Nephron progenitor cell (in vitro differentiated cells): ENCODE measurements around the gene DR1.
"Not testable (repeated sequence)": the region's sequence is repeated elsewhere in the genome, so short reads cannot be mapped to it uniquely, and the experiment has no call there.

Source experiments
- DNase-seq: peaks from one replicate; pipeline ENCODE4 v3.0.0; 2021
- H3K27ac Mint-ChIP-seq: 2 replicates; pipeline ENCODE4 v1.8.0; 2021; ENCODE audit warnings: mild to moderate bottlenecking, moderate library complexity, mixed read lengths
- H3K27me3 Mint-ChIP-seq: 2 replicates; pipeline ENCODE4 v1.8.0; 2021; ENCODE audit warnings: mild to moderate bottlenecking, low read depth, mixed read lengths; ENCODE audit not compliant: poor library complexity
- H3K36me3 Mint-ChIP-seq: 2 replicates; pipeline ENCODE4 v1.8.0; 2021; ENCODE audit warnings: low read depth, mixed read lengths
- H3K4me1 Mint-ChIP-seq: 2 replicates; pipeline ENCODE4 v1.8.0; 2021; ENCODE audit warnings: mixed read lengths
- H3K4me3 Mint-ChIP-seq: 2 replicates; pipeline ENCODE4 v1.8.0; 2021; ENCODE audit warnings: mild to moderate bottlenecking, moderate library complexity, mixed read lengths
- H3K9me3 Mint-ChIP-seq: 2 replicates; pipeline ENCODE4 v1.8.0; 2021; ENCODE audit warnings: mild to moderate bottlenecking, moderate library complexity, mixed read lengths
- TF ChIP-seq, protein P1 (sequence below): fragments of 200-600 bp; sonication (generic); IDR thresholded peaks from 2 replicates; pipeline ENCODE4 v1.5.0; 2021; ENCODE audit warnings: antibody characterized with exemption

DR1 gene

DNA sequence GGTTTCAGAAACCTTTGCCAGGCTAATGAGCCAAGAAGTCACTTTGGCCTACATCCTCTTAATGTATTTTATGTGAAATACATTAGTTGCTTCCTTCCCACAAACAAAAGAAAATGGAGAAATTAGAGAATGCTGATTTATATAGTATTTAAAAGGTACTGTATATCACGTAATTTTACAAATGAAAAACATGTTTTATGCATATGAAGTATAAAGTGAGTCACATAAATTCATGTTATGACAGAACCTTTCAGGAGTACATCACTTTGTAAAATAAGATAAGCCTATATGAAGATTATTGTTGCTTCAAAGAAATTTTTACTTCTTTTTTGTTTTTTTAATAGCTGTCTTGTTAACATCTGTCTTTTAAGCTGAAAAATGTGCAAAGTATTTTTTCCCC, 4.6 kb downstream of the DR1 start:
- TF ChIP-seq, protein P1, sequence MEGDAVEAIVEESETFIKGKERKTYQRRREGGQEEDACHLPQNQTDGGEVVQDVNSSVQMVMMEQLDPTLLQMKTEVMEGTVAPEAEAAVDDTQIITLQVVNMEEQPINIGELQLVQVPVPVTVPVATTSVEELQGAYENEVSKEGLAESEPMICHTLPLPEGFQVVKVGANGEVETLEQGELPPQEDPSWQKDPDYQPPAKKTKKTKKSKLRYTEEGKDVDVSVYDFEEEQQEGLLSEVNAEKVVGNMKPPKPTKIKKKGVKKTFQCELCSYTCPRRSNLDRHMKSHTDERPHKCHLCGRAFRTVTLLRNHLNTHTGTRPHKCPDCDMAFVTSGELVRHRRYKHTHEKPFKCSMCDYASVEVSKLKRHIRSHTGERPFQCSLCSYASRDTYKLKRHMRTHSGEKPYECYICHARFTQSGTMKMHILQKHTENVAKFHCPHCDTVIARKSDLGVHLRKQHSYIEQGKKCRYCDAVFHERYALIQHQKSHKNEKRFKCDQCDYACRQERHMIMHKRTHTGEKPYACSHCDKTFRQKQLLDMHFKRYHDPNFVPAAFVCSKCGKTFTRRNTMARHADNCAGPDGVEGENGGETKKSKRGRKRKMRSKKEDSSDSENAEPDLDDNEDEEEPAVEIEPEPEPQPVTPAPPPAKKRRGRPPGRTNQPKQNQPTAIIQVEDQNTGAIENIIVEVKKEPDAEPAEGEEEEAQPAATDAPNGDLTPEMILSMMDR, result no peak
- peaks cover 26% of the 10 kb centered on the region for H3K4me1 Mint-ChIP-seq
- H3K27me3 Mint-ChIP-seq, result no peaks in the 10 kb centered on the region
- DNase-seq, result no peak
- H3K36me3 Mint-ChIP-seq, result peaks cover 21% of the 10 kb centered on the region
- H3K4me3 Mint-ChIP-seq, result peak overlapping the region; percentile 63
- H3K9me3 Mint-ChIP-seq, result no peaks in the 10 kb centered on the region
- no peak overlapping the region for H3K27ac Mint-ChIP-seq

DNA sequence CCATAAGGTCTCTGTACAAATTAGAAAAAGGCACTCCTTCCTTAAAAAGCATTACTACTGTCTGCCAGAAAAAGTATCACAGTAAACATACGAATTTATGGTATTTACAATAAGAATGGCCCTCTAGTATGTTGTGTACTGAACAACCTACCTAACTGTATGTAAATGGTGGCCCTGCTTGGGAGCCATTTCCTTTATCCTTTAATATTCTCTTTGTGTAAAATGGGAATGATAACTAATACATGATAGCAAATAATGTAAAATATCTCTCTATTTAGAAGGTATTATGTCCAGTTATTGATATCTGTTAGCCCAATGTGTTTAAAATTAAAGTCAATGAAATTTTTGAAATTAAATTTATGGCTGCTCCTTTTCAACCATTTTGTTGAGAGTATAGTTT, 5.2 kb downstream of the DR1 start:
- TF ChIP-seq, protein P1, result no peak
- Mint-ChIP-seq H3K27ac (no peak overlapping the region), H3K36me3 (peaks cover 27% of the 10 kb centered on the region), H3K4me1 (peaks cover 26% of the 10 kb centered on the region), H3K4me3 (no peak overlapping the region), H3K27me3 (no peaks in the 10 kb centered on the region), H3K9me3 (no peaks in the 10 kb centered on the region)
- no peak for DNase-seq

DNA sequence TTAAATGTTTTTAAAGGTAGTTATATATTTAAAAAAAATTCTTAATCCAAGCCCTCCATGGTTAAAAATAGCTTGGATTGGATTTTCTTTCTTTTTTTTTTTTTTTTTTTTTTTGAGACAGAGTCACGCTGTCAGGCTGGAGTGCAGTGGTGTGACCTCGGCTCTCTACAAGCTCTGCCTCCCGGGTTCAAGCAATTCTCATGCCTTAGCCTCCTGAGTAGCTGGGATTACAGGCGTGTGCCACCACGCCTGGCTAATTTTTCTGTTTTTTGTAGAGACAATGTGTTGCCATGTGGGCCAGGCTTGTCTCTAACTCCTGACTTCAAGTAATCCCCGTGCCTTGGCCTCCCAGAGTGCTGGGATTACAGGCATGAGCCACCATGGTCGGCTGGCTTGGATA, 5.6 kb downstream of the DR1 start:
- H3K27me3 Mint-ChIP-seq, DNase-seq, H3K9me3 Mint-ChIP-seq, H3K4me3 Mint-ChIP-seq, H3K27ac Mint-ChIP-seq: not testable (repeated sequence)
- peaks cover 26% of the 10 kb centered on the region for H3K4me1 Mint-ChIP-seq
- H3K36me3 Mint-ChIP-seq, result peaks cover 32% of the 10 kb centered on the region

DNA sequence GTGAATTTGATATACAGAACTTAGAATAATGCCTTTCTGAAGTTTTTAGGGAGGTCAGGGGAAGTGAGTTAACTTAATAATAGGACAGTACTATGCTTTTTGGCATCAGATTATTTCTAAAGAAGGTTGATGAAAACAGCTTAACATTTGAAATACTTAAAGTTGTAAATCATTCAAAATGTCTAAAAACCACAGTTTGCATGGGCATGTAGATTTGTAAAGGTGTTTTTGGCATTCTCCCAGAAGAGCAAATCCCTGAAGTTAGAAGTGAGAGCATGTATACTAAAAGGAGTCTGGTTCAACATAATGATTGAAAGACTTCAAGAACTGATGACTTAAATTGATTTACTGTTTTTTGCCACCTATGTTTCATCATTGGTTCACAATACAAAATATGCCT, 6.7 kb downstream of the DR1 start:
- peaks cover 42% of the 10 kb centered on the region for H3K36me3 Mint-ChIP-seq
- TF ChIP-seq, protein P1, result no peak
- H3K27me3 Mint-ChIP-seq, result no peaks in the 10 kb centered on the region
- DNase-seq, result no peak
- H3K4me3 Mint-ChIP-seq, result no peak overlapping the region
- H3K9me3 Mint-ChIP-seq, result no peaks in the 10 kb centered on the region
- peak overlapping the region; percentile 51 for H3K27ac Mint-ChIP-seq
- peaks cover 26% of the 10 kb centered on the region for H3K4me1 Mint-ChIP-seq

DNA sequence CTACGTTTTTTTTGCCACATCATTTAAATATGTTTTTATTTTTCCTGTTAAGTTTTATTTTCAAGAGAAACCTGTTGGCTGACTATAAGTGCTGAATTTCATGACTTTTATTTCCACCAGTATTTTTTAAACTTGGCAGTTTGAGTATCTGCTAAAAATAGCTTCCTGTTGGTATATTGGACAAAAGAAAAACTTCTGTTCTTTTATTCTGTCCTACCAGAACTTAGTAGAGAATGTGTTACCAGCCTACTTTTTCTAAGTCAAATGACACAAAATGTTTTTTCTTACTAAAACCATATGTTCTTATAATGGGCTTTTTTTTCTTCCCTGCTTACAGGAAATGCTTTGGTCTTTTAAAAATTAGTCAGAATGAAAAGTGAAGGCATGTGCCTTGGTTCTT, 7.6 kb downstream of the DR1 start:
- Mint-ChIP-seq H3K4me1 (peaks cover 22% of the 10 kb centered on the region), H3K4me3 (no peak overlapping the region), H3K36me3 (peaks cover 50% of the 10 kb centered on the region), H3K27ac (no peak overlapping the region), H3K9me3 (no peaks in the 10 kb centered on the region), H3K27me3 (no peaks in the 10 kb centered on the region)
- TF ChIP-seq, protein P1, result no peak
- DNase-seq, result no peak

DNA sequence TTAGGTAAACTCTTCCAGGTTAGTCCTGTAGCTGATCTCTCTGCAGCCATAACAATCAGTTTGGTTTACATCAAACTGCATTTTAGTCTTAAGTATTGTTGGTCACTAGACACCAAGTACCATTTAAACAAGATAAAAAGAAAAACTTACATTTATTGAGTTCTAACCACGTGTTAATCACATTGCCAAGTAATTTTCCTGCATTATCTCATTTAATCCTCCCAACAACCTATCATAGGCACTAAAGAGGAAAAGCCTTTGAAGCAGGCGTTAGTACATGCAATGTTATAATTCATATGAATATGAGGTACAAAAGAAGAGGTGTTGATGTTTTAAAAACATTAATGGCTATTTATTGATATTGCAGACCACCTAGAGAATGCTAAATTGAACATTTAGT, 9.0 kb downstream of the DR1 start:
- TF ChIP-seq, protein P1, result no peak
- H3K9me3 Mint-ChIP-seq, result no peaks in the 10 kb centered on the region

More for the DNA sequence above, 9.0 kb downstream of the DR1 start:
- no peak overlapping the region for H3K27ac Mint-ChIP-seq
- no peak for DNase-seq
- H3K4me3 Mint-ChIP-seq, result no peak overlapping the region
- peaks cover 51% of the 10 kb centered on the region for H3K36me3 Mint-ChIP-seq
- peaks cover 8% of the 10 kb centered on the region for H3K4me1 Mint-ChIP-seq
- no peaks in the 10 kb centered on the region for H3K27me3 Mint-ChIP-seq
